Measurements from ENCODE around the gene AFF3. TPM values are rescaled to one million over a fixed set of nuclear protein-coding genes. Genes with fewer than 3 reads are reported as not detected.

The AFF3 gene
- total RNA-seq, 1 experiment from 2014 or later: not detected

- H3K9me3 ChIP-seq (ENCODE audit: low read depth, low read length, poor library complexity, severe bottlenecking): no peaks in the 10 kb centered on the region
- ChIA-PET POLR2A (ENCODE audit: low non-redundant PET) (no interaction called here), CTCF (interaction anchor here (0.6 kb wide), 1 partner anchor 351 kb away, joined by 3 read pairs; no protein-coding TSS in a partner anchor)
- intact Hi-C loops (cut with micrococcal nuclease; ENCODE audit: unreplicated experiment): no loop called here
- BruUV-seq (replicated peaks): no TSS peak
- TF ChIP-seq EZH2 (IDR thresholded peaks at IDR 0.05; ENCODE audit: borderline replicate concordance, low read depth, low read length, poor library complexity, severe bottlenecking) (no peak), CTCF (conservative IDR thresholded peaks at IDR 0.05; ENCODE audit: low read depth, low read length) (no peak)
- H3K27me3 ChIP-seq (replicated peaks; ENCODE audit: insufficient read depth, low read depth, low read length, poor library complexity): peaks cover 29% of the 10 kb centered on the region
- no peaks in the 10 kb centered on the region for H3K4me1 ChIP-seq (ENCODE audit: insufficient read depth, low read length, poor library complexity, severe bottlenecking)
- no peak overlapping the region for H3K4me3 ChIP-seq (ENCODE audit: low read depth, low read length, poor library complexity, severe bottlenecking)
- H3K27ac ChIP-seq (ENCODE audit: low read depth, low read length, poor library complexity, severe bottlenecking): no peak overlapping the region
- no peak for DNase-seq (ENCODE audit: low spot score)
- H3K36me3 ChIP-seq (ENCODE audit: insufficient read depth, low read length, poor library complexity, severe bottlenecking): no peaks in the 10 kb centered on the region
Observed at GRCh38 chr2:99840831-99841230, 301.6 kb downstream of the AFF3 start.

GRCh38 chr2:99836690-99837605 is 305.4 kb downstream of the AFF3 start:
- BruUV-seq (replicated peaks): no TSS peak
- TF ChIP-seq EZH2 (IDR thresholded peaks at IDR 0.05; ENCODE audit: borderline replicate concordance, low read depth, low read length, poor library complexity, severe bottlenecking) (no peak), CTCF (conservative IDR thresholded peaks at IDR 0.05; ENCODE audit: low read depth, low read length) (no peak)
- DNase-seq (ENCODE audit: low spot score): no peak
- no peaks in the 10 kb centered on the region for H3K4me1 ChIP-seq (ENCODE audit: insufficient read depth, low read length, poor library complexity, severe bottlenecking)
- no peaks in the 10 kb centered on the region for H3K36me3 ChIP-seq (ENCODE audit: insufficient read depth, low read length, poor library complexity, severe bottlenecking)
- H3K27ac ChIP-seq (ENCODE audit: low read depth, low read length, poor library complexity, severe bottlenecking): no peak overlapping the region
- H3K4me3 ChIP-seq (ENCODE audit: low read depth, low read length, poor library complexity, severe bottlenecking): no peak overlapping the region
- H3K27me3 ChIP-seq (replicated peaks; ENCODE audit: insufficient read depth, low read depth, low read length, poor library complexity): peaks cover 39% of the 10 kb centered on the region
- no peaks in the 10 kb centered on the region for H3K9me3 ChIP-seq (ENCODE audit: low read depth, low read length, poor library complexity, severe bottlenecking)
- intact Hi-C loops (cut with micrococcal nuclease; ENCODE audit: unreplicated experiment): no loop called here
- CTCF ChIA-PET: no interaction called here
- POLR2A ChIA-PET (ENCODE audit: low non-redundant PET): no interaction called here

DNA sequence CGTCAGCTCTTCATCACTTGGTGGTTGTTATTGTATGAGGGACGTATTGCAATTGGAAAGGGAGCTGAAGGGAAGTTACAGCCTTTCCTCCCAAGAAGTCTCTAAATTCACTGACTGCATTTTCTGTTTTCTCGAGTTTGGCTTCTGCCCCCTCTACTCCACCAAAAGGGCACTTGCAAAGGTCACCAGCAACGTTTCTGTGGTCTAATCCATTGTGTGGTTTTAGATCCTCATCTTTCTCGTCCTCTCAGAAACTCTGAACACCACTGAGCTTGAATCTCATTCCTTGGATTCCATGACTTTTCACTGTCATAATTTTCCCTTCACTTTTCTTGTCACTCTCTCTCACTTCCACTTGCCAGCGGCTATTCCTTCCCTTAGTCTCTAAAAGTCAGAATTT is 308.0 kb downstream of the AFF3 start:
- Histone ChIP-seq H3K27me3 (replicated peaks; ENCODE audit: insufficient read depth, low read depth, low read length, poor library complexity) (peaks cover 26% of the 10 kb centered on the region), H3K9me3 (ENCODE audit: low read depth, low read length, poor library complexity, severe bottlenecking) (no peaks in the 10 kb centered on the region), H3K36me3 (ENCODE audit: insufficient read depth, low read length, poor library complexity, severe bottlenecking) (no peaks in the 10 kb centered on the region), H3K4me1 (ENCODE audit: insufficient read depth, low read length, poor library complexity, severe bottlenecking) (no peaks in the 10 kb centered on the region), H3K27ac (ENCODE audit: low read depth, low read length, poor library complexity, severe bottlenecking) (no peak overlapping the region), H3K4me3 (ENCODE audit: low read depth, low read length, poor library complexity, severe bottlenecking) (no peak overlapping the region)
- no peak for DNase-seq (ENCODE audit: low spot score)
- intact Hi-C loops (cut with micrococcal nuclease; ENCODE audit: unreplicated experiment): no loop called here
- POLR2A ChIA-PET (ENCODE audit: low non-redundant PET): no interaction called here
- CTCF ChIA-PET: no interaction called here
- TF ChIP-seq CTCF (conservative IDR thresholded peaks at IDR 0.05; ENCODE audit: low read depth, low read length) (no peak), EZH2 (IDR thresholded peaks at IDR 0.05; ENCODE audit: borderline replicate concordance, low read depth, low read length, poor library complexity, severe bottlenecking) (no peak)
- no TSS peak for BruUV-seq (replicated peaks)

All from A673 (cell line).